ENCODE data around the gene CRIP1.

Gene CRIP1, protein sequence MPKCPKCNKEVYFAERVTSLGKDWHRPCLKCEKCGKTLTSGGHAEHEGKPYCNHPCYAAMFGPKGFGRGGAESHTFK

GRCh38 chr14:105486163-105486973, at the start of gene CRIP1:
Gene CRIP1, plus strand, starts transcription at chr14:105486886. Its CDS starts 374 bp downstream, at chr14:105487260.
- DNase-seq = no peak

DNA sequence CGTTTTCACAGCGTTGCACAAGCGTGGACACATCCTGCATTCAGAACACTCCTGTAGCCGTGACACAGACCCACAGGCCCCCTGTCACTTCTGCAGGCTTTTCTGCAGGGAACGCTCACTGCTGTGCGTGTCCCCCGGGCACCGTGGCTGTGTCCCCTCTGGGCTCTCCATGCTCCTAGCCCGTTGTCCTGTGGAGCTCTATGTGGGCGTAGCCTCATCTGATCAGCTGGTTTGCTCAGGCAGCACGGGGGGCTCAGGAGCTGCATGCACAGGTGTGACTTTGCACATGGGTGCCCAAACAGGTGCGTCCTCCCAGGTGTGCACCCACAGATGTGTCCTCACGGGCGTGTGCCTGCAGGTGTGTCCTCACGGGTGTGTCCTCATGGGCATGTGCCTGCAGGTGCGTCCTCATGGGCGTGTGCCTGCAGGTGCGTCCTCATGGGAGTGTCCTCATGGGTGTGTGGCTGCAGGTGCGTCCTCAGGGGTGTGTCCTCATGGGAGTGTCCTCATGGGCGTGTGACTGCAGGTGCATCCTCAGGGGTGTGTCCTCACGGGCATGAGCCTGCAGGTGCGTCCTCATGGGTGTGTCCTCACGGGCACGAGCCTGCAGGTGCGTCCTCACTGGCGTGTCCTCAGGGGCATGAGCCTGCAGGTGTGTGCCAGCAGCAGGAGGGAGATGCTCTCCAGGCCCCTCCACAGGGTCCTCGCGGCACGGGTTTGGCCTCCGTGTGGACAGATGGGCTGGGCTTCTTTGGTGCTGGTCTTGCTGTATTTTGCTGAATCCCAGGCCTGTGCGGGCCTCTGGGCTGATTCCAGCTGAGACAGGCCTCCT, 49.6 kb upstream of the CRIP1 start:
- DNase-seq = no peak

- no peak for DNase-seq
Measured at GRCh38 chr14:105437723-105438500, 48.8 kb upstream of the CRIP1 start.

DNA sequence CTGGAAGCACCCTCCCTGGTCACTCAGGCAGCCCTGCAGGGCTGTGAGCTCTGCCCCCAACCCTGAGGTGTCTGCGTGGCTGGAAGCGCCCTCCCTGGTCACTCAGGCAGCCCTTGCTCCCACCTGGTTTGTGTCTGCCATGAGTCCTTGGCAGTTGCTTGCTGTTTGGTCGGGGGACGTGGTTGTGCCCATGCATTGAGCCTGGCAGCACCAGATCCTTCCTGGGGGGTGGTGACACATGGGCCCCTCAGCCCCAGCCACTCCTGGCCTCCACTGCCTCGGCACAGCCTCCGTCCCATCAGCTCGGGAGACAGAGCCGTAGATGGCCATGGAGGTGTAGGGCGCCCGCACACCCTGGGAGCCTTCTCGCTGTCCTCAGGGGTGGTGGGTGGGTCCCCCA, 47.5 kb upstream of the CRIP1 start:
- DNase-seq = no peak

DNA sequence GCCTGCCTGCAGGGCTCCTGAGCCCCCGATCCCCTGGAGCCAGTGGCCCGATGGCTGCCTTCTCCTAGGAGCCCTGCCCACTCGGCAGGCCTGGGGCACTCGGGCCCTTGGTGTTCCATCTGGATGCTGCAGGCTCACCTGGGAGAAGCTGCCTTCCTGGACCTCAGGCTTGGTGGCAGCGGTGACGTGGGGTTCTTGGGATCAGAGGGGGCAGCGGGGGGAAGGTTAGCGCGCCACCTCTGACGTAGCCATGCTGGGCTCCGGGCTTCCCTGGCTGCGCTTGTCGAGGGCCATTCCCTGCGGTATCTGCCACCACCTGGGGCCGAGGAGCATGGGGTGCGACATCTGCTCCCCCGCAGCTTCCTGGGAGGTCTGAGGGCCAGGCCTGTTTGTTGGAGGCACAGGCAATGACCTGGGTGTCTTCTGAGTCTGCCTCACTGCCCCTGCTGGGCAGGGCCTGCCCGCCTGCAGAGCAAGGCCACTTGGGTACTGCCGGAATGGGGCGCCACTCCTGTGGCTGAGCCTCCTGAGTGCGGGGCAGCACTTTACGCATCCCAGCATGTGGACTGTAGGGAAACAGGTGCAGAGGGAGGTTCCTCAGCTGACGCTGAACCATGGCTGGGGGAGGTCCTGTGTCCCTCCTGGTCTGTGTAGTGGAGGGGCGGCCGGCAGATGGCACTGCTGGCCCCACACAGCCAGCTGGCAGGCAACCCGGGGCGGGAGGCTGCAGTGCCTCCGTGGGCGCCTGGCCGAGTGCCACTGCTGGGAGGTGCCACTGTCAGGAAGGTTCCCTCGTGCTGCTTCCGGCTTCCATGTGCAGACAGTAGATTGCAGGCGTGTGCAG, 46.8 kb upstream of the CRIP1 start:
- no peak for DNase-seq

- DNase-seq = no peak
Measured at GRCh38 chr14:105440554-105440900, 46.2 kb upstream of the CRIP1 start.

DNA sequence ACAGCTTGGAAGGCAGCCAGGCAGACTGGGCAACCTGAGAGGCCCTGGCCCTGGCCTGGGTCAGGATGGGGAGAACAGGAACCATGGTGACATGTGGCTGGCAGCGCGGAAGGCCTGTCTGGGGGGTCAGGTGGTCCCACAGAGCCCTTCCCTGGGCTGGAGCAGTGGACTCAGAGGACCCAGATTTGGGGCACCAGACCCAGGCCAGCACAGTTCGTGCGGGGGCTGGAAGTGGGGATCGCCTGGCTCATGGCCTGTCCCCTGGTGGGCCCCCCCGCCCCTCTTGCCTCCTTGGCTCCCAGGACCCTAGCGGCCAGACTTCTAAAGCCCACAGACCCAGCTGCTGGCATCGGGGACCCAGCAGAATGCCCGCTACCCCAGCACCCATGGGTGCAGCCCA, 45.7 kb upstream of the CRIP1 start:
- no peak for DNase-seq

DNA sequence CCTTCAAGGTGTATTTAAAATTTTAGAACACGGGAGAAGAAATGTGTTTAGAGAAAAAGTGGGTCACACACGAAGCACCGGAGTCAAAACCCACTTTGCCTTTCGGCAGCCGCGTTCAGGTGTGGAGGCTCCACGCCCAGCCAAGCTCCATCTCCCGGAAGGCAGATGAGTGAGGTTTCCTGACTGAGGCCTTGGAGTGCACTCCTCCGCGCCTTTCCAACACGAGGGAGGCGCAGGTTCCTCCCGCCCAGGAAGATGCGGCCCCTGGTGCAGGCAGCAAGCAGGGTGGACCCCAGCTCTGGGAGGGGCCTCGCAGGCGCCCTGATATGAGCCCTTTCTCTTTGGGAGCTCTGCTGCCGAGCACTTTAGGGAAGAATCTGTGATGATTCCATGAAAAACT, 44.6 kb upstream of the CRIP1 start:
- no peak for DNase-seq

DNA sequence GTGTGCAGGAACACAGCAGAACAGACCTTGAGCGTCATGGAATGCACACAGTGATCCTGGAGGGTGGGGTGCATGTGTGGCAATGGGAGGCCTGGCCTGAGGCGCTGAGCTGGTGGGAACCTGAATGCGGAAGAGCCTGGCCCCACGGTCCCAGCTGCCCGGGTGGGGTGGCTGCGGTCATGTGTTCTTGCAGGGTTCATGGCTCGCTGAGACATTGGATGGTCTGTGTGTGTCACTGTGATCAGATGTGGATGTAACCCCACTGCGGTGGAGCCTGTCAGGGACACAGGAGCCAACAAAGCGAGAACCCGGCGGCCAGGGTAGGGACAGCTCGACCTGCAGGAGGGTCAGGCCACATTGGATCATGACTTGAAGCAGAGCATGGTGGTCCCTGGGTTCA, 43.9 kb upstream of the CRIP1 start:
- no peak for DNase-seq

GRCh38 chr14:105444859-105445258, 41.8 kb upstream of the CRIP1 start:
- DNase-seq = no peak

DNA sequence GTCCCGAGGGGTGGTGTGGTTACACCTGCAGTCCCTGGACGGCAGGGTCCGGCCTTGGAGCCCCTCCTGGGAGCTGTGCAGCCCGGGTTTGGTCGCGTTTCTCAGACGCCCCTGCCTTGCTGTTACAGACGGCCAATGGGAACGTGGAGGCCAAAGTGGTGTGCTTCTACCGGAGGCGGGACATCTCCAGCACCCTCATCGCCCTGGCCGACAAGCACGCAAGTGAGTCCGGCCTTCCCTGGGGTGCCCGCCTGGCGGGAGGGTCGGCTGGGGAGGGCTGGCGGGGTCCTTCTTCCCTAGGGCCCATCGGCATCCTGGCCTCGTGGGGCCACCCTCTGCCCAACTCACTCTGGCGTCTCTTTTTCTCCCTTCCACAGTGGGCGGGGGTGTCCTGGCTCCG, 41.4 kb upstream of the CRIP1 start:
- DNase-seq = no peak

GRCh38 chr14:105445901-105446845, 40.5 kb upstream of the CRIP1 start:
- no peak for DNase-seq

GRCh38 chr14:105446971-105447370, 39.7 kb upstream of the CRIP1 start:
- no peak for DNase-seq

DNA sequence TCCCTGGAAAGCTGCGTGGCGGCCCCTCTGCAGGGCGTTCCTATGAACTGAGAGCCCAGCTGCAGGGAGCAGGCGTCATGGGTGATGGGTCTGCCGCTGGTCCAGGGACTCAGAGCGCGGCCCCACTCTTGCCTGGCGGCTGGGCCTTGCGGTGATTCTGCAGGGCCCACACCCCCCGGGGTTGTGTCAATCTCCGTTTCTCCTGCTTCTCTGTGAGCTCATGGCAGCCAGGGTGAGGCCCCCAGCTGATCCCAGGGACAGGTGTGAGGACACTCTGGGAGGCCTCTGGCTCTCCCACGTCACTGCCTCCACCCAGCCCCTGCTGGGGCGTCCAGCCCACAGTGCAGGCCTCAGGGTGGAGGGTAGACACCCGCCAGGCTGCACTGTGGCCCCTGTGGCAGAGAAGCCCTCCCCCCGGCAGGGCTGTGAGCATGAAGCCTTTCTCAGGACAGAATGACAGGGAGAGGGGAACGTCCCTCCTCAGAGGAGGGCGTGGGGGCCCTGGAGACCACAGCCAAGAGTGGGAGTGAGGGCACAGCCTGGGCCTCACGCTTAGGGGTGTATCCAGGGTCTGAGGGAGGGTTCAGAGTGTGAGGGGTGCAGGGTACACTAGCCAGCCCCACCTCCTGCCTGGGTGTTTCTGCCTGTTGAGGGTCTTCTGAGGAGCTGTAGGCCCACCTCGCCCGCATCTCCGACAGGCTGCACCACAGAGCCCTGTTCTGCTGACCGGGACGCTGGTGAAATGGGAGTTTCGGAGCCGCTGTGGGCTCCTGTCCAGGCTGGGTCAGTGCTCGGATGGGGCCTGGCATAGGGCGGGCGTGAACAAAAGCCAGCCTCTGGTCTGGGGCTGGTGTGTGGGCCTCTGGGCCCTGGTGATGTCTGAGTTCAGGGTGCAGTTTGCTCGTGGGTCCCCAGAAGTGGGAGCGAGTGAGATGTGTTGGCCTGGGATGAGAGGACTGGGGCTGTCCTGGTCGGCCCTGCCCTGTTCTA, 38.7 kb upstream of the CRIP1 start:
- DNase-seq = no peak

DNA sequence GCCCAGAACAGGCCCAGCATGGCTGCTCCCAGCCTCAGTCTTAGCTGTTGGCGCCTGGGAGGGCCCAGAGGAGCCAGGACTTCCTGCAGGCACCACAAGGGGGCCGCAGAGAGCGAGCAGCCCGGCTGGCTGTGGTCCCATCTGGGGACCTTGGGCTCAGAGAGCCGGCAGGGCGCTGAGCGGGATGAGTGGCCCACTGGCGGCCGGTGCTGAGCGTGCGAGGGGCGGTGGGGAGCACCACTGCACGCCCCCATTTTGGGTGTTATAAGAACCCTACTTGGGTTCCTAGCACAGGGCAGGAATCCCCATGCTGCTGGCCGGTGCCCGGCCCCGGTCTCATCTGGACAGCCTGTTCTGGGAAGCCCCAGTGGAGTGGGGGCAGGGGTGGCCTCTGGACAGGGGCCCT, 38.0 kb upstream of the CRIP1 start:
- peak; percentile 61 for DNase-seq

DNA sequence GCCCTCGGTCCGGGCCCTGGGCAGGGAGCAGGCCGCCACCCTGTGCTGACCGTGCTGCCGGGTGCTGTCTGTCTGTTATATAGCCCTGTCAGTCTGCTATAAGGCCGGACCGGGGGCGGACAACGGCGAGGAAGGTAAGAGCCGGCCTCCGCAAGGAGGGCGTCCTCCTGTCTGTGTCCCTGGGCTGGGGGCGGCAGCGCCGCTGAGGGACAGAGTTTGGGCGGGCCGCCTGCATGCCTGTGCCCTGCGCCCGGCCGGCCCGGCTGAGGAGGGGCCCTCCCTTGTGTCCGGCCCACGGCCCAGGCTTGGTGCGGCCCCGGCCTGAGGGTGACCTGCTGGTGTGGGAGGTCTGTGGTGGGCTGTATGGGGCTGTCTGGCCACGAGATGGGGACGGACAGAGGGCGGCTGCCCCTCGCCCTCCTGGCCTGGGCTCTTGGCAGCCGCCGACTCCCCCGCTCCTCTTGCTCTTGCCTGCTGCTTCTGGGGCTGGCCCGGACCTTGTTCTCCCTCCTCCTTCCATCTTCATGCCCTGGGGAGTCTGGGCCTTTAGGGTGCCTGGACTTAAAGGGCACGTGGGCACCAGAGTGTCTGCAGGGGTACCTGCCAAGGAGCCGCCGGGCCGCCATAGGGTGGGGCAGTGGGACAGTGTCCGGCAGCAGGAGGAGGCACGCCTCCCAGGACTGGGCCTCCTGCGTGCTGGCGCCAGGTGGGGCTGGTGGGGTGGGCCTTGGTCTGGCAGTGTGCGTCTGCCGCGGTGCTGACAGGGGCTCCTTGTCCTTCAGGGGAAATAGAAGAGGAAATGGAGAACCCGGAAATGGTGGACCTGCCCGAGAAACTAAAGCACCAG, 37.2 kb upstream of the CRIP1 start:
- no peak for DNase-seq

DNA sequence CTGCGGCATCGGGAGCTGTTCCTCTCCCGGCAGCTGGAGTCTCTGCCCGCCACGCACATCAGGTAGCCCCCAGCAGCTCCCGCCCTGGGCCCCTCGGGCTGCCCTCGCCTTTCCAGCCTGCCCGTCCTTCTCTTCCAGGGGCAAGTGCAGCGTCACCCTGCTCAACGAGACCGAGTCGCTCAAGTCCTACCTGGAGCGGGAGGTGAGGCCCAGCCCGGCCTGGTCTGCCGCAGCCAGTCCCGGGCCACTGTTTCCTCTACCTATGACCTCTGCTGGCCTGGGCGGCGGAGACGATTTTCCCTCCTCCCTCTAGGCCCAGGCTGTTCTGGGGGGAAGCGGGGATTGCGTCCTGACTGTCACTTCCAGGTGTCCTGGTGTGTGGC, 36.6 kb upstream of the CRIP1 start:
- no peak for DNase-seq

DNA sequence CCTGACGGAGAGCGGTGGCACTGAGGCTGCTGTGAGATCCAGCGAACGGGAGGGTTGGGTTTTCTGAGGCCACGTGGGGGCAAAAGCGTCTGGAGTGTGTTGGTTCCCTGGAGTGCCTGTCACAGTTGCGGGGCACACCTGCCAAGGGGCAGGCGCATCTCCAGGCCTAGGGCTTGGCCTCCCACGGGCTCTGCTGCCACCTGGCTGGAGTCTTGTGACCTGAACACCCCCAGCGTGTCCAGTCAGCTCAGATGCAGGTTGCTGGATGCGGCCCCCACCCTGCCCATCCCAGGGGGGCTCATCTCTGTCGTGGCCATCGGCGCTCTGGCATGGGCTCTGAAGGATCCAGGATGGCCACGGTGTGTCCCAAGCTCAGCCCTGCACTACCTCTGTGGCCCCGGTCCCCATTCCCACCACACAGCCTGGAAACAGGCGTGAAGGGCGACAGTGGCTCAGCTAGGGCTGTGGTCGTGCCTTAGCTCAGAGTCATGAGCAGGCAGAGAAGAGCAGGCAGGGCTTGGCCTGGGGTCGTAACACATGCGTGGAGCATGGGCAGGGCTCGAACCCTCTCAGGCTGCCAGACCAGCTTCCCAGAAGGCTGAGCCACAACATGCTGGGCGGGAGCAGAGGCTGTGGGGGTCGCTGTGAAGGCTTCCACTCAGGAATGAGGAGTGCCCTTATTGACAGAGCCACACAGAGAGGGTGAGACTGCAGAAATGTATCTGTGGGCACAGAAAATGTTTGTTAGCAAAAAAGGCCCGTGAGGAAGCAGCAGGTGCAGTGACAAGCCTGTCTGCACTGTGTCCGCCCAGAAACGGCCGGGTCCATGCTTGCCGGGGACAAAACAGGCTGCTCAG, 35.6 kb upstream of the CRIP1 start:
- no peak for DNase-seq
